HL-60 (cell line): ENCODE results near the gene EFNA3.

ENCODE experiments used
- CTCF ChIP-seq: IDR thresholded peaks from one replicate; pipeline ENCODE4 v1.5.1; 2011; ENCODE audit warnings: low read length, control low read depth, inconsistent platforms; ENCODE audit not compliant: insufficient read depth
- GABPA ChIP-seq: IDR thresholded peaks from 2 replicates; pipeline ENCODE4 v1.6.1; 2012; ENCODE audit warnings: low read depth
- POLR2AphosphoS5 ChIP-seq: IDR thresholded peaks from 2 replicates; pipeline ENCODE4 v1.6.1; 2012; ENCODE audit warnings: low read depth
- REST ChIP-seq: IDR thresholded peaks from 2 replicates; pipeline ENCODE4 v1.6.1; 2012; ENCODE audit warnings: low read depth; ENCODE audit not compliant: insufficient replicate concordance

- no peak for TF ChIP-seq CTCF
- TF ChIP-seq POLR2AphosphoS5, result no peak
- no peak for TF ChIP-seq REST
- no peak for TF ChIP-seq GABPA
Measured at GRCh38 chr1:155123801-155124200, 45.2 kb downstream of the EFNA3 start.
